ENCODE measurements around the gene SPTLC2.

SPTLC2 gene

DNA sequence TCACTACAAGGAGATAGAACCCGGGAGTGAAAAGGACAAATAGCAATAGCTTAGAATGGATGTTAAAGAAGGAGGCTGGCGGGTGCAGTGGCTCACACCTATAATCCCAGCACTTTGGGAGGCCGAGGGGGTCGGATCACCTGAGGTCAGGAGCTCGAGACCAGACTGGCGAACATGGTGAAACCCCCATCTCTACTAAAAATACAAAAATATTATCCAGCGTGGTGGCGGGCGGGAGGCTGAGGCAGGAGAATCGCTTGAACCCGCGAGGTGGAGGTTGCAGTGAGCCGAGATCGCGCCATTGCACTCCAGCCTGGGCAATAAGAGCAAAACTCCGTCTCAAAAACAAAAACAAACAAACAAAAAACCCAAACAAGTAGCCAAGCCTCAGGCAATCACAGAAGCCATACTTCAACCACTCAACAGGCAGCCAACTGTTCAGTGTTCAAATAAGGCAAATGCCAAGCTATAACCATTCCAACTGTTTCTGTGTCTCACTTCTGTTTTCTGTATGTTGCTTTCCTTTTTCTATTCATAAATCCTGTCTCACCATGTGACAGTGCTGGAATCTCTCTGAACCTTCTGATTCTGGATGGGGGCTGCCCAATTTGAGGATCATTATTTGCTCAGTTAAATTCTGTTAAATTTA lies 3.9 kb upstream of the SPTLC2 start:
- H3K9me3 ChIP-seq (ENCODE audit: low read length) = no peaks in the 10 kb centered on the region
- H3K27ac ChIP-seq (ENCODE audit: low read depth, low read length) = no peak overlapping the region
- H3K27me3 ChIP-seq (ENCODE audit: control insufficient read depth in 1 of 2, insufficient read depth in 2 of 2, low read length in 2 of 2) = no peaks in the 10 kb centered on the region
- H3K4me1 ChIP-seq (ENCODE audit: insufficient read depth, low read length) = peaks cover 7% of the 10 kb centered on the region
- no peaks in the 10 kb centered on the region for H3K36me3 ChIP-seq (ENCODE audit: insufficient read depth, low read length)
- no peak overlapping the region for H3K9ac ChIP-seq (ENCODE audit: low read length)
- H3K4me3 ChIP-seq (ENCODE audit: low read depth in 1 of 2, low read length in 2 of 2) = no peak overlapping the region

DNA sequence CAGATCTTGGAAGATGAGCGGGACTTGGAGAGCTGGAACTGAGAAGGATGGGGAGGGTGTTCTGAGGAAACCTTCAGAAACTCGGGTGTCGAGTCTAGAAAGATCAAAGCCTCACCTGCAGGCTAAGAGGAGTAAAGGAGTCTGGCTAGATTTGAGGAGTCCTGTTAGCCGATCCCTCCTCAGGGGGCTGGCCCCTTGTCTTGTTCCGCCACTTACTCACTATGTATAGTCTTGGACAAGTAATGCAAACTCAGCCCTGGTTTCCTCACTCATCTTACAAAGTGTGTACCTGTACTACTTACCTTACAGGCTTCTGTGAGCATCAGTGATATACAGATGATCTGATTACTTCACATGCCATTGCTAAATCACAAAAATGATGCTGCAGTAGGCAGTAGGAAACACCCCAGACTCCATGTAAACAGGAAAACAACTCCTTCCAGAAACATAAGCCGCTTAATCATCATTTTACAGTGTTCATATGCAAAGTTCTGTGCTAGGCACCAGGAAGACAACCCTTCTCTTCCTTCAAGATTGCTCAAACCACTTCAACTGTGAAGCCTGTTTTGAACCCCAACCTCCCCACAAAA lies 2.0 kb upstream of the SPTLC2 start:
- Histone ChIP-seq H3K4me1 (ENCODE audit: insufficient read depth, low read length) (peaks cover 10% of the 10 kb centered on the region), H3K9ac (ENCODE audit: low read length) (no peak overlapping the region), H3K27ac (ENCODE audit: low read depth, low read length) (no peak overlapping the region), H3K9me3 (ENCODE audit: low read length) (no peaks in the 10 kb centered on the region), H3K36me3 (ENCODE audit: insufficient read depth, low read length) (no peaks in the 10 kb centered on the region), H3K27me3 (ENCODE audit: control insufficient read depth in 1 of 2, insufficient read depth in 2 of 2, low read length in 2 of 2) (no peaks in the 10 kb centered on the region), H3K4me3 (ENCODE audit: low read depth in 1 of 2, low read length in 2 of 2) (no peak overlapping the region)

DNA sequence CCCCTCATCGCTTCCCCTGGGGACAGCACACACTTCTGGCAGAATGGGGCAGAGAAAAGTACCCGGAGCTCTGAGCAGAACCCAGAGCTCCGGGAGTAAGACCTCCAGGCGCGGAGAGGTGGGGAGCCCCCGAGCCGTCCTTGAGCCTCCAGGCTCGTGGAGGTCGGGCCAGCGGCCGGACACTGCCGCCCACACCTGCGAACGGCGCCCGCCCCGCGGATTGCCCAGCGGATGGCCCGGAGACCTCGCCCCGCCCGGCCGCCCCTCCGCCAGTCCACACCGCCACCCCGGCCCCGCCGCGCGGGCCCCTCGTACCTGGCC lies 344 bp downstream of the SPTLC2 start:
- Histone ChIP-seq H3K36me3 (ENCODE audit: insufficient read depth, low read length) (no peaks in the 10 kb centered on the region), H3K27ac (ENCODE audit: low read depth, low read length) (peak overlapping the region; percentile 71), H3K4me1 (ENCODE audit: insufficient read depth, low read length) (peaks cover 10% of the 10 kb centered on the region), H3K9me3 (ENCODE audit: low read length) (no peaks in the 10 kb centered on the region), H3K27me3 (ENCODE audit: control insufficient read depth in 1 of 2, insufficient read depth in 2 of 2, low read length in 2 of 2) (no peaks in the 10 kb centered on the region), H3K4me3 (ENCODE audit: low read depth in 1 of 2, low read length in 2 of 2) (peak overlapping the region; percentile 81 to 92), H3K9ac (ENCODE audit: low read length) (peak overlapping the region; percentile 68)

DNA sequence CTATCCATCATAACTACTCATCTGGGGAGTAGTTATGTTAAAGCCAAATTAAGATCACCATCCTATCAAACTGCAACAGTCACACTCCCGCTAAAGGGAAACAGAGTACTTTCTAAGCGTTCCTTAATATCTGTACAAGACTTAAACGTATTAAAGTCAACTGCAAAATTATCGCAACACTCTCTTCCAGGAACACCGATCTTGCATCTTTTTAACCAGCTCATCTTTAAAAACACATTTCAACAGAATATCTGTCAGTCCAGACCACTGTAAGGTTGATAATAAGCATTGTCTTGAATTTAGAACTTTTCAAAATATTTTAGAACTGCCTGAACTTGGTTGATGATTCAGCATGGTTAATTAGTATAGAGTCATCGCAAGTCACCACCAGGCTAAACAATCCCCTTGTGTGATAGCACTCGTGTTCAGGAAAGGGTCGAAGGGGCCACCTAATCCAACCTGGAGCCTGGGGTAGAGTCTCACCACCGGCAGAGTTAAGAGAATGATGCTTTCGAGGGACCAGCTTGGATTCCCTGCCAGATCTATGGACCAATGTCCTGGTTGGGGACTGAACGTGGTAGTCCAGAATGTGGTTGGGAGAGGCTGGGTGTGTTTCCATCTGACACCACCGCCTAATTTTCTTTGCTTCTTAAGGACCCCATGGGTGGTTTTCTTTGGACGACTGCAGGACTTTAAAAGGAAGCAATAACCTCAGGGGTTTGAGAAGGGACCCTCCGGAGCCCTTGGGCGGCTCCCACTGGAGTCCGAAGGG lies 890 bp downstream of the SPTLC2 start:
- no peaks in the 10 kb centered on the region for H3K27me3 ChIP-seq (ENCODE audit: control insufficient read depth in 1 of 2, insufficient read depth in 2 of 2, low read length in 2 of 2)
- peaks cover 10% of the 10 kb centered on the region for H3K4me1 ChIP-seq (ENCODE audit: insufficient read depth, low read length)
- H3K27ac ChIP-seq (ENCODE audit: low read depth, low read length) = peak overlapping the region; percentile 71
- no peaks in the 10 kb centered on the region for H3K9me3 ChIP-seq (ENCODE audit: low read length)
- H3K36me3 ChIP-seq (ENCODE audit: insufficient read depth, low read length) = no peaks in the 10 kb centered on the region
- peak overlapping the region; percentile 81 to 92 for H3K4me3 ChIP-seq (ENCODE audit: low read depth in 1 of 2, low read length in 2 of 2)
- H3K9ac ChIP-seq (ENCODE audit: low read length) = peak overlapping the region; percentile 68

DNA sequence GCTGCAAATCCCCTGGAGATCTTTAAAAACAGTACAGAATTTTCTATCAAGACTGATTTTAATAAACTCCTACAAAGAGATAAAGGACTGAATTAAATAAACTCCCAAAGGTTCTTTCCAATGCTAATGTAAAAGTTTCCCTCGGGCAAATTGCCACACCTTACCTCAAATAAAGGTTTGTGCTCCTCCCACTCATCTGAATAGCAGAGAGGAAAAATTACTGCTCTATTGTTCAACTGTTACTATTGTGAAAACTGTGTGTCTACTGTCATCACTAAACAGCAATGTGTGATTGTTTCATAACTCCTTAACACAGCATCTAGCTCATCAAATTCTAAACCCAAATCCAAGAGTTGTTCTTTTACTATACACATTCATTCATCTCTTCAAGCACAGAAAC lies 3.2 kb downstream of the SPTLC2 start:
- Histone ChIP-seq H3K4me3 (ENCODE audit: low read depth in 1 of 2, low read length in 2 of 2) (no peak overlapping the region), H3K4me1 (ENCODE audit: insufficient read depth, low read length) (peaks cover 10% of the 10 kb centered on the region), H3K36me3 (ENCODE audit: insufficient read depth, low read length) (no peaks in the 10 kb centered on the region), H3K27me3 (ENCODE audit: control insufficient read depth in 1 of 2, insufficient read depth in 2 of 2, low read length in 2 of 2) (no peaks in the 10 kb centered on the region), H3K9me3 (ENCODE audit: low read length) (no peaks in the 10 kb centered on the region), H3K9ac (ENCODE audit: low read length) (no peak overlapping the region), H3K27ac (ENCODE audit: low read depth, low read length) (no peak overlapping the region)

DNA sequence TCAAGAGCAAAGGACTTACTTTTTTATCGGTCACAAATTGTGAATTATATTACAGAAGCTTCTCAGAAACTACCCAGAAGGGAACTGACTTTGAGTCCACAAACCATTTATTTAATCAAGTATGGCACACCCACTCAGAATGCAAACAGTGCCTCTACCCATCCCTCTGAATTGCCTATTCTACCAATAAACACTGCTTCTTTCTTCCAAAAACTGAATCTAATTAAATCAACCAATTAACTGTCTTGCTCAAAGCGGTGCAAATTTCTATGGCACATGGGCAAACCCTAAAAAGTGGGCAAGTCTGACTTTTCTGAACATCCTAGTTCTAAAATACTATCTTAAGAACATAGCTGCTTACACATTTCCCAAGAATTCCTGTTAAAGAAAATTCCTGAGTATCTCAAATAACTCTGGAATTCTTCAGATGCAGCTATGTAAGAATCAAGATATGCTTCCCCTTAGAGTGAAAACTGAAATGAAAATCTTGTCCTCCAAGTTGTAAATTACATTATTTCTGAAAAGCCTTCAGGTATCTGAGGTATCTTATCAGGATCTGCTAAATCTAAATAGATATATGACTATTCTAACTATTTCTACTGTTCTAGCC lies 4.3 kb downstream of the SPTLC2 start:
- Histone ChIP-seq H3K27me3 (ENCODE audit: control insufficient read depth in 1 of 2, insufficient read depth in 2 of 2, low read length in 2 of 2) (no peaks in the 10 kb centered on the region), H3K4me1 (ENCODE audit: insufficient read depth, low read length) (peaks cover 10% of the 10 kb centered on the region), H3K9me3 (ENCODE audit: low read length) (no peaks in the 10 kb centered on the region), H3K4me3 (ENCODE audit: low read depth in 1 of 2, low read length in 2 of 2) (no peak overlapping the region), H3K36me3 (ENCODE audit: insufficient read depth, low read length) (no peaks in the 10 kb centered on the region), H3K27ac (ENCODE audit: low read depth, low read length) (no peak overlapping the region), H3K9ac (ENCODE audit: low read length) (no peak overlapping the region)

DNA sequence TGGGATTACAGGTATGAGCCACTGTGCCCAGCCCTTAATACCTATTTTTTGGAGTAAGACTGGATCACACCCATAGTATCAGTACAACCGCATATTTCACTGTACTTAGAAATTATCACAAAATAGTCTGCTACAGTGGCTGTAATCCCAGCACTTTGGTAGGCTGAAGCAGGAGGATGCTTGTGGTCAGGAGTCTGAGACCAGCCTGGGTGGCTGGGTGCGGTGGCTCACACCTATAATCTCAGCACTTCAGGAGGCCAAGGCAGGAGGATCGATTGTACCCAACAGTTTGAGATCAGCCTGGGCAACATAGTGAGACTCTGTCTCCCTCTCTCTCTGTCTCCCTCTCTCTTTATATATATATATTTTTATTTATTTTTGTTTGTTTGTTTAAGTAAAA lies 5.9 kb downstream of the SPTLC2 start:
- Histone ChIP-seq H3K9me3 (ENCODE audit: low read length) (no peaks in the 10 kb centered on the region), H3K4me3 (ENCODE audit: low read depth in 1 of 2, low read length in 2 of 2) (no peak overlapping the region), H3K9ac (ENCODE audit: low read length) (no peak overlapping the region), H3K27ac (ENCODE audit: low read depth, low read length) (no peak overlapping the region), H3K4me1 (ENCODE audit: insufficient read depth, low read length) (peaks cover 8% of the 10 kb centered on the region), H3K27me3 (ENCODE audit: control insufficient read depth in 1 of 2, insufficient read depth in 2 of 2, low read length in 2 of 2) (no peaks in the 10 kb centered on the region), H3K36me3 (ENCODE audit: insufficient read depth, low read length) (no peaks in the 10 kb centered on the region)

DNA sequence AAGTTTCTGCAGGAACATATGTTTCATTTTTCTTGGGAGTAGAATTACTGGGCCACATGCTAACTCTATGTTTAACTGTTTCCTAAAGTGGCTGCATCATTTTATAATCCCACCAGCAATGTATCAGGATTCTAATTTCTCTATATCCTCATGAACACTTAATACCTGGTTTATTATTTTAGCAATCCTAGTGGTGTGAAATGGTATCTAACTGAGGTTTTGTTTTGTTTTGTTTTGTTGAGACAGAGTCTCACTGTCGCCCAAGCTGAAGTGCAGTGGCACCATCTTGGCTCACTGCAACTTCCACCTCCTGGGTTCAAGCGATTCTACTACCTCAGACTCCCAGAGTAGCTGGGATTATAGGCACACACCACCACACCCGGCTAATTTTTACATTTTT lies 6.5 kb downstream of the SPTLC2 start:
- Histone ChIP-seq H3K27ac (ENCODE audit: low read depth, low read length) (no peak overlapping the region), H3K9ac (ENCODE audit: low read length) (no peak overlapping the region), H3K4me1 (ENCODE audit: insufficient read depth, low read length) (peaks cover 9% of the 10 kb centered on the region), H3K4me3 (ENCODE audit: low read depth in 1 of 2, low read length in 2 of 2) (no peak overlapping the region), H3K27me3 (ENCODE audit: control insufficient read depth in 1 of 2, insufficient read depth in 2 of 2, low read length in 2 of 2) (no peaks in the 10 kb centered on the region), H3K9me3 (ENCODE audit: low read length) (no peaks in the 10 kb centered on the region), H3K36me3 (ENCODE audit: insufficient read depth, low read length) (no peaks in the 10 kb centered on the region)

DNA sequence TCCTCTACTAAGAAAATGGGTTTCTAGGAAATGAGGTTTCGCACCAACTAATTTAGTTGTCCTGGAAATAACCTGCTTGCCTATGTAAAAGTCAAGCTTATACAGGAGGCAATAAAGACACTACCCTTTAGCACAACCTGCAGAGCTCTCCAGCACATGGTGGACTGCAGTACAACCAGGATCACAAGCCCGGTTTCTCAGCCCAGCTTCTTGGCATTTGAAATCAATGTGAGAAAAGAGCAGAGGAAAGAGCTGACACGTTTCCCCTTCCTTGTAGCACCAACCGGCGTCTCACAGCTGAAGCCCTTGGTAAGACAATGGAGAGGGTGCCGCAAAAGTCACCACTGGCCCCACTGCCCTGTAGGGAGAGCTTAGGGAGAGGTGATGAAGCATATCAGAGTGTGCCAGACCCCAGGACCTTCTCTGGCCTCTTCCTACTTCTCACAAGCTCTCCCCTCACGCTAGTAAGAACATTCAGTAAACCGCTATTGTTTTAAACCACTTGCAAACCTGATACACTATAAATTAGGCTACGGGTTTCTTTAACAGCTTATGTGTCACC lies 8.6 kb downstream of the SPTLC2 start:
- Histone ChIP-seq H3K27me3 (ENCODE audit: control insufficient read depth in 1 of 2, insufficient read depth in 2 of 2, low read length in 2 of 2) (no peaks in the 10 kb centered on the region), H3K4me3 (ENCODE audit: low read depth in 1 of 2, low read length in 2 of 2) (no peak overlapping the region), H3K36me3 (ENCODE audit: insufficient read depth, low read length) (no peaks in the 10 kb centered on the region), H3K4me1 (ENCODE audit: insufficient read depth, low read length) (peaks cover 9% of the 10 kb centered on the region), H3K9ac (ENCODE audit: low read length) (no peak overlapping the region), H3K9me3 (ENCODE audit: low read length) (no peaks in the 10 kb centered on the region), H3K27ac (ENCODE audit: low read depth, low read length) (no peak overlapping the region)

DNA sequence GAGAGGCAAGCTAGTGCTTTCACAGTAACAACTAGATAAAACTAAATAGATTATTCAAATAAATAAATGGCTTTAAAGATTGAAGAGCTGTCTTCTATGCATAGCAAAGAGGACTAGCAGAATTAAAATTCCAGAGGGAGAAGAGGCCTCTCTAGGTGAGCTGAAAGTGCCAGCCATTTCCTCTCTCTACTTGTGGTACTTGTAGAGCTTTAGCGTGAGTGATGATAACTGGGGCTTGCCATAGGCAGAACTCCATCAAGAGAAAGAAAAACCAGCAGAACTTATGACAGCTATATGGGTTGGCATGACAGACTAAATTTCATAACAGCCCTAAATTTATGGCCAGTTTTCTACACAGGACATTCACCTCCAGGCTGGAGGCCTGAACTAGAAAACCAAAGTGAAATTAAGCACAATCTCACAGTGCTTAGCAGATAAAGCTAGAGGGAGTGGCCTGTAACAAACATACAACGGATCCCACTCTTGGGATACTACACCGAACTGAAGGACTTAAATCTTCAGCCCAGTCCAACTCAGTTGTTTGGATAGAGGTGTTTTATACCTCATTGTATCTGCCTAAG lies 11.0 kb downstream of the SPTLC2 start:
- Histone ChIP-seq H3K4me3 (ENCODE audit: low read depth in 1 of 2, low read length in 2 of 2) (no peak overlapping the region), H3K4me1 (ENCODE audit: insufficient read depth, low read length) (peaks cover 9% of the 10 kb centered on the region), H3K36me3 (ENCODE audit: insufficient read depth, low read length) (no peaks in the 10 kb centered on the region), H3K9ac (ENCODE audit: low read length) (no peak overlapping the region), H3K27ac (ENCODE audit: low read depth, low read length) (no peak overlapping the region), H3K9me3 (ENCODE audit: low read length) (no peaks in the 10 kb centered on the region), H3K27me3 (ENCODE audit: control insufficient read depth in 1 of 2, insufficient read depth in 2 of 2, low read length in 2 of 2) (no peaks in the 10 kb centered on the region)

DNA sequence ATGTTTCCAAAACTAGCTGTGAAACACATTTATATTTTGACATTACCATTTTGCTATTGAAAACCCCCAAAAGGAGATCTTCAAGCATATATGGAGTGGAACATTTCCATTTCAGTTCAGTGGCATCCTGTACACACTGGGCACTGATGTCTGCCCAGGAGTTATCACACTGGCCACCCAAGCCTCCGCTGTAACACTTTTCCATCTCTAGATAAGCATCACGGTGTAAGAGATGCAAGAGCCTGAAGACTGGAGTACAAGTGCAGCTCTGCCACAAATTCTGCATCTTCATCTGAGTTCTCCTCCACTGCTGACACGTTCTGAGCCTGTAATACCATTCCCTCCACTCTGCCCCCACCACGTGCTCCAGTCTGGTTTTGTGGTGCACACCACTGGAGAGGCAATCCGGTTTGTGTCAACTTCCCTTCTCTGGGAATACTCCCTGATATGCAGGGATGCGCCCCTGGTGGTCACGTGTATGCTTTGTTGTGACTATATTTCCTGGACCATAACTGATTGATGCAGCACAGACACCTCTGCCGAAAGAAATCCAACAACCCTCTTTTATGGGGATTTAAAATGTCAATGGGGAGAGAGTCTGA lies 12.7 kb downstream of the SPTLC2 start:
- H3K27ac ChIP-seq (ENCODE audit: low read depth, low read length) = no peak overlapping the region
- H3K27me3 ChIP-seq (ENCODE audit: control insufficient read depth in 1 of 2, insufficient read depth in 2 of 2, low read length in 2 of 2) = no peaks in the 10 kb centered on the region
- H3K9ac ChIP-seq (ENCODE audit: low read length) = no peak overlapping the region
- H3K4me3 ChIP-seq (ENCODE audit: low read depth in 1 of 2, low read length in 2 of 2) = no peak overlapping the region
- peaks cover 9% of the 10 kb centered on the region for H3K4me1 ChIP-seq (ENCODE audit: insufficient read depth, low read length)
- no peaks in the 10 kb centered on the region for H3K9me3 ChIP-seq (ENCODE audit: low read length)
- no peaks in the 10 kb centered on the region for H3K36me3 ChIP-seq (ENCODE audit: insufficient read depth, low read length)

All from muscle layer of colon (tissue), 2 donors.